Choroid plexus epithelial cell (primary cell): ENCODE results near the gene OSTC.
A peak's percentile ranks its signal among the peaks of the same experiment; 100 is the strongest.
"Not testable (repeated sequence)": the region's sequence is repeated elsewhere in the genome, so short reads cannot be mapped to it uniquely, and the experiment has no call there.

ENCODE experiments used
- DNase-seq: peaks from one replicate; pipeline ENCODE4 v3.0.0-alpha.2; 2010; ENCODE audit warnings: low read depth
- H3K4me3 ChIP-seq: 2 replicates; pipeline ENCODE4 v1.5.1; 2011; ENCODE audit warnings: low read depth, mild to moderate bottlenecking, control low read depth, low read length, moderate library complexity
- TF ChIP-seq, protein P1 (sequence below): conservative IDR thresholded peaks from 2 replicates; pipeline ENCODE4 v1.5.1; 2011; ENCODE audit warnings: low read depth, mild to moderate bottlenecking, control low read depth, inconsistent platforms, low read length, moderate library complexity

The OSTC gene

DNA sequence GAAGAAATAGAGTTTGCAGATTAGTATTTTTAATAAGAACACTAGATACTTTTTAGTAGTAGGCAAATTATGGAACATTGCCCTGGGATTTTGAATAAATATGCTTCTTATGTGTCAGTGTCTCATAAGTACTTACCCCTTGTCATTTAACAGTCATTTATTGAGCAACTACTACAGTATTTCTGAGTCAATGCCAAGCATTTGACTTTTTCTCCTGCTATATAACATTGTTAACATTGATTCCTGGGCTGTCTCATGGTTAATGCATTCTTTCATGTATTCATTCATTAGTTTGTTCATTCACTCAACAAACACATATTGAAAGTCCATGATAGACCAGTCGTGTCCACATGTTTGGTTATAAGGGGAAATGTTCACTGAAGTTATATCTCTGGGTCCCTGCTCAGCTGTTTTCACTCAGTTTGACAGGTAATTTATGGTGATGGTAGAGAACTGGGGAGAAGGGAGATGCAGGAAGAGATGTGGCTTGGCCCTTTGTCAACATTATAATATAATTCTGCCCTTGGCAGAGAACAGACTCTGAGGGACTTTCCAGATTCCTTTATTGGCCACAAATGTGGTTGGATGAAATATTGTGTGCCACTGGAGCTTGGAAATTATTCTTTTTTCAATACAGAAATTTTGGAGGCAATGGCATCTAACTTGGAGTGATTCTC is 49.8 kb downstream of the OSTC start:
- peak; percentile 49 for DNase-seq
- H3K4me3 ChIP-seq: no peak overlapping the region
- TF ChIP-seq, protein P1, sequence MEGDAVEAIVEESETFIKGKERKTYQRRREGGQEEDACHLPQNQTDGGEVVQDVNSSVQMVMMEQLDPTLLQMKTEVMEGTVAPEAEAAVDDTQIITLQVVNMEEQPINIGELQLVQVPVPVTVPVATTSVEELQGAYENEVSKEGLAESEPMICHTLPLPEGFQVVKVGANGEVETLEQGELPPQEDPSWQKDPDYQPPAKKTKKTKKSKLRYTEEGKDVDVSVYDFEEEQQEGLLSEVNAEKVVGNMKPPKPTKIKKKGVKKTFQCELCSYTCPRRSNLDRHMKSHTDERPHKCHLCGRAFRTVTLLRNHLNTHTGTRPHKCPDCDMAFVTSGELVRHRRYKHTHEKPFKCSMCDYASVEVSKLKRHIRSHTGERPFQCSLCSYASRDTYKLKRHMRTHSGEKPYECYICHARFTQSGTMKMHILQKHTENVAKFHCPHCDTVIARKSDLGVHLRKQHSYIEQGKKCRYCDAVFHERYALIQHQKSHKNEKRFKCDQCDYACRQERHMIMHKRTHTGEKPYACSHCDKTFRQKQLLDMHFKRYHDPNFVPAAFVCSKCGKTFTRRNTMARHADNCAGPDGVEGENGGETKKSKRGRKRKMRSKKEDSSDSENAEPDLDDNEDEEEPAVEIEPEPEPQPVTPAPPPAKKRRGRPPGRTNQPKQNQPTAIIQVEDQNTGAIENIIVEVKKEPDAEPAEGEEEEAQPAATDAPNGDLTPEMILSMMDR: no peak

DNA sequence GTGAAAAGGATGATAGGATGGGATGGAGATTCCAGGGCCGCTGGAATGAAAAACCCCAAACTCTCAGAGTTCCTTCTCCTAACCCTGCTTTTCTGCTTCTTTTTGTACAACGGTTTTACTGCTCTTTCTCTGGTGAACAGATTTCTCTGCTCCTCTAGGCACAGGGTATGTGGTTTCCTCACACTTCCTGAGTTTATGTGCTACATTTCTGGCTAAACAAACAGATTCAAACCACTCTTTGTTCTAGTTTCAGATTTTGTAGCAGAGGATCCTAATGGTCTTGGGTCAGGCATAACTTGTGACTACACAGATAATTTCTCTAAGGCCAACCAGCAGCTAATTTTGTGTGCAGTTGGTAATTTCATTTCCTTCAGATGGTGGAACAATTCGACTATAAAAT is 52.6 kb downstream of the OSTC start:
- TF ChIP-seq, protein P1: no peak
- DNase-seq: peak; percentile 59
- no peak overlapping the region for H3K4me3 ChIP-seq

- TF ChIP-seq, protein P1: no peak
- no peak for DNase-seq
- no peak overlapping the region for H3K4me3 ChIP-seq
Observed at GRCh38 chr4:108703370-108703769, 53.0 kb downstream of the OSTC start.

DNA sequence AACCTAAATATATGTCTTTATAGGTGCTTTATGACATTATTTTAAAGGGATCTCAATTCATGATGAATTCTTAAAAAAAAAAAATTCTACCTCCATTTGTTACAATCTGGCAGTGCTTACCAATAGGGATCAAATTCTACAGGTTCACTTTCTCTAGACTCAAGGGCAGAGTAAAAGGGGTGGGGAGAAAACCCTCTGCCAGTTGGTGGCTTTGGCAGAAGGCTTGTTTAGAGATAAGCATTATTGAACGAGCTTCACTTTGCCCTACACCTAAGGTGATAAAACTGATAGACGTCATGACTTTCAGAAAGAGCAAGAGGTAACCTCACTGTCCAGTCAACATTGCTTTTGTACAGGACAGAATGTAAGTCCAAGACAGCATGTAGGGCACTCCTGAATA is 53.6 kb downstream of the OSTC start:
- TF ChIP-seq, protein P1: no peak
- DNase-seq: no peak

DNA sequence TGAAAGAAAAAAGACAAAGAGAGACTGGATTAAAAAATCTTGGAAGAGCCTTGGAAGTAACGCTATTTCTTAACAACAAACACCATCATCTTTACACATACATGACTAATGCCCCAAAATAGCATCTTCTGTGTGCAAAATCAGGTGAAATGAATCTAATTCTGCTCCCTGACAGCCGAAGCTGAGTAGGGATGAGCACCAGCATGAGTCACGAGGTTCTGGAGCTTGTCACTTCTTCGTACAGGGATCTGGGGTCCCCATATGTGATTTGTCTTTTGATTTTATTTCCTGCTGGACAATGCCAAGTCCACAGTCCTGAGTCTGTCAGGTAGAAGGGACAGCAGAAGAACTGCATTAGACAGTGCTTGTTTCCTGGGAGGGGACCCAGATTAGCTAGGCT is 55.9 kb downstream of the OSTC start:
- TF ChIP-seq, protein P1: no peak
- no peak overlapping the region for H3K4me3 ChIP-seq
- no peak for DNase-seq

More for the DNA sequence above, 53.6 kb downstream of the OSTC start:
- no peak overlapping the region for H3K4me3 ChIP-seq

DNA sequence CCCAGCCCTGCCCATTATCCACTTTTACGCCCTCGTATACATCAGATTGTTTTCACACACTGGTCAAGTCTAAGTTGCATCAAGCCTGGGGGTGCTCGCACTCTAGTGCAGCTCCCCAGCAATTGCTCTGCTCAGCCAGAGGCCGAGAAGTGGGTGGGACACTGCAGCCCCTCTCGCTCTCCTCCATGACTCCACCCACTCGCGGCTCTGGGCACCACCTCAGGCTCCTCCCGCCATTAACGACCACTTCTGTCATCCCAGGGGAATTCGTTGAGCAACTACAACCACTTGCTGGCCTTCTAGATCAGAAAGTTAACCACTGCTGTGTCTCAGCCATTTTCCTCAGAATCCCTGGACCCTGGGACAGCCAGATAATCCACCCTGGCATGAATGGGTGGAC is 58.8 kb downstream of the OSTC start:
- no peak overlapping the region for H3K4me3 ChIP-seq
- TF ChIP-seq, protein P1: no peak
- no peak for DNase-seq

- TF ChIP-seq, protein P1: no peak
- DNase-seq: no peak
- H3K4me3 ChIP-seq: no peak overlapping the region
Observed at GRCh38 chr4:108709722-108710121, 59.3 kb downstream of the OSTC start.

- H3K4me3 ChIP-seq, DNase-seq: not testable (repeated sequence)
Observed at GRCh38 chr4:108710578-108710977, 60.2 kb downstream of the OSTC start.
